ENCODE results near the gene BID. TPM values are rescaled to one million over a fixed set of nuclear protein-coding genes. Genes with fewer than 3 reads are reported as not detected.

BID gene
- total and polyA plus RNA-seq, 10 of the 15 experiments (the other 5 are each of a cell fraction or from before 2014, with no cell fraction given): 7.9 to 241 (median 136) TPM

DNA sequence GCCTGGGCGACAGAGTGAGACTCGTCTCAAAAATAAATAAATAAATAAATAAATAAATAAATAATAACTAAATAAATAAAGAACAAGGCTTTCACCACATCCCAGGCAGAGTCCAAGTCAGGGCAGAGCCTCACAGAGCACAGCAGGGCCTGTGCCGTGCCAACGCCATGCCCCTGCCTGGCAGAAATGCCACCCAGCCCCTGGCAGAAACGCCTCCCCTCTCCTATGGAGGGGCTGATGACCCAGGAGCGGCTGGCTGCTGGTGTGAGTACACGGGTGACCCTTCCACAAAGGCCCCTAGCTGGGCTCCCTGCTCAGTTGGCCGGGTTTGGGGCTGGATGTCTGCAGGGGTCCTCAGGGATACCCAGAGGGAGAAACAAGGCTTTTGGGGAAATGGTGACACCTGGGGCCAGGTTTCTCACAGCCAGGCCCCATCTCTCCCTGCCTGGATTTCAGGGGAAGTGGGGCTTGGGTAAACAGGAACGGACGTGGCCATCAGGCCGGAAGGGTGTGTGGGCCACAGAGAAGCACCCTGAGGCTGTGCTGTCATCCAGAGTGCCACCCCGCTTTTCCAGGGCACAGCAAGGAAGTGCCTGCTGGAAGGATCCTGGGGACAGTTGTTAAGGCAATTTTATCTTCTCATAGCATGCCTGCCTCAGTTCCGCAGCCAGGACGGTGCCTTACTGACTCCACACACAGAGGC is 5.1 kb downstream of the BID start:
- TF ChIP-seq CREM (IDR thresholded peaks at IDR 0.05; ENCODE audit: low read depth): no peak
- TF ChIP-seq JUND (IDR thresholded peaks at IDR 0.05; ENCODE audit: low read depth, low read length): no peak
- TF ChIP-seq MTA2 (IDR thresholded peaks at IDR 0.05; ENCODE audit: low read depth): no peak
- no peak for TF ChIP-seq RB1 (IDR thresholded peaks at IDR 0.05; ENCODE audit: borderline replicate concordance)
- TF ChIP-seq ZNF207 (IDR thresholded peaks at IDR 0.05; ENCODE audit: borderline replicate concordance): no peak
- TF ChIP-seq, protein P1, sequence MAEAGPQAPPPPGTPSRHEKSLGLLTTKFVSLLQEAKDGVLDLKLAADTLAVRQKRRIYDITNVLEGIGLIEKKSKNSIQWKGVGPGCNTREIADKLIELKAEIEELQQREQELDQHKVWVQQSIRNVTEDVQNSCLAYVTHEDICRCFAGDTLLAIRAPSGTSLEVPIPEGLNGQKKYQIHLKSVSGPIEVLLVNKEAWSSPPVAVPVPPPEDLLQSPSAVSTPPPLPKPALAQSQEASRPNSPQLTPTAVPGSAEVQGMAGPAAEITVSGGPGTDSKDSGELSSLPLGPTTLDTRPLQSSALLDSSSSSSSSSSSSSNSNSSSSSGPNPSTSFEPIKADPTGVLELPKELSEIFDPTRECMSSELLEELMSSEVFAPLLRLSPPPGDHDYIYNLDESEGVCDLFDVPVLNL (IDR thresholded peaks at IDR 0.05; ENCODE audit: low read depth, low read length): no peak
- no peak for TF ChIP-seq FOXM1 (IDR thresholded peaks at IDR 0.05; ENCODE audit: low read depth, low read length)
- TF ChIP-seq BRCA1 (IDR thresholded peaks at IDR 0.05; ENCODE audit: low read depth, low read length): no peak
- TF ChIP-seq RAD21 (IDR thresholded peaks at IDR 0.05; ENCODE audit: insufficient read depth, low read depth, low read length): no peak
- TF ChIP-seq MEF2A (IDR thresholded peaks at IDR 0.05; ENCODE audit: insufficient read depth, low read depth, low read length): no peak
- no peak for TF ChIP-seq FOXK2 (IDR thresholded peaks at IDR 0.05)
- no peak for TF ChIP-seq ZBED1 (IDR thresholded peaks at IDR 0.05; ENCODE audit: borderline replicate concordance)
- TF ChIP-seq, protein P2, sequence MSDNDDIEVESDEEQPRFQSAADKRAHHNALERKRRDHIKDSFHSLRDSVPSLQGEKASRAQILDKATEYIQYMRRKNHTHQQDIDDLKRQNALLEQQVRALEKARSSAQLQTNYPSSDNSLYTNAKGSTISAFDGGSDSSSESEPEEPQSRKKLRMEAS (IDR thresholded peaks at IDR 0.05; ENCODE audit: low read depth, low read length): no peak
- no peak for TF ChIP-seq YY1 (IDR thresholded peaks at IDR 0.05; ENCODE audit: low read depth, low read length)
- ChIA-PET RAD21 (ENCODE audit: unreplicated experiment) (interaction anchor here (1.3 to 6.1 kb wide), 4 partner anchors 12 to 32 kb away, joined by 3 to 28 read pairs (median 16); no protein-coding TSS in a partner anchor), SMC1A (ENCODE audit: uncharacterized antibody, unreplicated experiment) (interaction anchor here (2.6 kb wide), 1 partner anchor 15 kb away, joined by 13 read pairs; no protein-coding TSS in a partner anchor), POLR2A (interaction anchor here (1.2 kb wide), 1 partner anchor 13 kb away, joined by 3 read pairs; no protein-coding TSS in a partner anchor), CTCF (interaction anchor here (0.9 to 5.1 kb wide), 6 partner anchors 10 to 32 kb away, joined by 3 to 47 read pairs (median 6); no protein-coding TSS in a partner anchor)
- no peak overlapping the region for H3K9ac ChIP-seq (ENCODE audit: control insufficient read depth, insufficient read depth, low read length)
- H3K9me3 ChIP-seq (replicated peaks; ENCODE audit: control insufficient read depth, insufficient read depth, low read length): no peaks in the 10 kb centered on the region
- no peak overlapping the region; the same call in 1 of the 2 replicates for H3K27ac ChIP-seq (ENCODE audit: control insufficient read depth, insufficient read depth)
- no peak for DNase-seq (ENCODE audit: low read depth, low spot score)
- intact Hi-C loops (cut with micrococcal nuclease; ENCODE audit: unreplicated experiment) (no loop called here), in situ Hi-C loops (cut with MboI) (no loop called here)
- no peak for ATAC-seq
- BruUV-seq (replicated peaks): no TSS peak
- H3K4me2 ChIP-seq (ENCODE audit: control insufficient read depth, insufficient read depth): peak overlapping the region; percentile 38; the same call in 1 of the 2 replicates
- no peak overlapping the region for H2AFZ ChIP-seq (ENCODE audit: control insufficient read depth, low read depth, low read length)
- peaks cover 42% of the 10 kb centered on the region for H3K4me1 ChIP-seq (ENCODE audit: control insufficient read depth, insufficient read depth, low read length)
- FAIRE-seq: no peak
- H3K27me3 ChIP-seq (replicated peaks in 1 of 2; ENCODE audit: control insufficient read depth in 2 of 2, insufficient read depth in 2 of 2, low read length in 1 of 2): no peaks in the 10 kb centered on the region
- H3K36me3 ChIP-seq (ENCODE audit: control insufficient read depth in 2 of 2, insufficient read depth in 2 of 2, low read length in 1 of 2): peaks cover 0 to 6% of the 10 kb centered on the region in 2 experiments; a peak in 2 of 4 replicates
- H4K20me1 ChIP-seq (ENCODE audit: control insufficient read depth, insufficient read depth): peaks cover 16% of the 10 kb centered on the region; the same call in 1 of the 2 replicates
- 92% methylated on average over 14 of the region's 14 CpGs for WGBS (ENCODE audit: insufficient coverage, insufficient replicate concordance, low lambda C conversion rate, missing lambda C conversion rate)
- no peak overlapping the region for H3K4me3 ChIP-seq
- peaks cover 76% of the 10 kb centered on the region for H3K79me2 ChIP-seq (ENCODE audit: control insufficient read depth, insufficient read depth, low read length)

Data from GM12878 (cell line).